NCI-H510A treated with DMSO at 0.1 percent for 48 hours (cell line): Measurements from ENCODE around the gene ZIC2.

Experiments used
- DNase-seq: peaks from one replicate; lab custom pipeline; 2025; lab: John Stamatoyannopoulos, UW

The ZIC2 gene

GRCh38 chr13:99959540-99960230 lies 21.9 kb upstream of the ZIC2 start:
- DNase-seq: peak; percentile 23

- DNase-seq: peak; percentile 74
Measured at GRCh38 chr13:99960663-99961311, 20.8 kb upstream of the ZIC2 start.

GRCh38 chr13:99961636-99962035 lies 19.9 kb upstream of the ZIC2 start:
- no peak for DNase-seq

GRCh38 chr13:99962242-99962641 lies 19.3 kb upstream of the ZIC2 start:
- DNase-seq: peak; percentile 41

GRCh38 chr13:99963816-99964339 lies 17.7 kb upstream of the ZIC2 start:
- no peak for DNase-seq

GRCh38 chr13:99965329-99966000 lies 16.1 kb upstream of the ZIC2 start:
- DNase-seq: no peak

- DNase-seq: no peak
Measured at GRCh38 chr13:99966064-99966805, 15.3 kb upstream of the ZIC2 start.

- DNase-seq: no peak
Measured at GRCh38 chr13:99967498-99967868, 14.1 kb upstream of the ZIC2 start.

GRCh38 chr13:99967869-99968520 lies 13.6 kb upstream of the ZIC2 start:
- no peak for DNase-seq

GRCh38 chr13:99968521-99969452 lies 12.8 kb upstream of the ZIC2 start:
- no peak for DNase-seq

GRCh38 chr13:99969453-99969918 lies 12.1 kb upstream of the ZIC2 start:
- no peak for DNase-seq

GRCh38 chr13:99969919-99970650 lies 11.5 kb upstream of the ZIC2 start:
- DNase-seq: peak; percentile 25

- no peak for DNase-seq
Measured at GRCh38 chr13:99970651-99971575, 10.7 kb upstream of the ZIC2 start.

- DNase-seq: peak; percentile 60
Measured at GRCh38 chr13:99971576-99972189, 9.9 kb upstream of the ZIC2 start, which contains the start of gene ZIC5. Gene ZIC5 (minus strand): TSS chr13:99971767. CDS start chr13:99971603, 164 bp downstream.

GRCh38 chr13:99972190-99972731 lies 9.3 kb upstream of the ZIC2 start:
- DNase-seq: no peak

- no peak for DNase-seq
Measured at GRCh38 chr13:99973163-99973807, 8.3 kb upstream of the ZIC2 start.

- DNase-seq: no peak
Measured at GRCh38 chr13:99973808-99974185, 7.8 kb upstream of the ZIC2 start.
